Tibial nerve (tissue), 3 donors: Measurements from ENCODE around the gene TEX22.

Experiments used
- EP300 ChIP-seq, 2 donors: sonication (generic); formaldehyde crosslinking; IDR thresholded peaks; one replicate each; pipeline ENCODE4 v1.6.1; 2017; ENCODE audit warnings: antibody characterized with exemption in 2 of 2, mild to moderate bottlenecking in 1 of 2
- POLR2A ChIP-seq, 2 donors: fragments of 450-650 bp; IDR thresholded peaks; one replicate each; pipeline ENCODE4 v1.6.1; 2017; ENCODE audit warnings: antibody characterized with exemption in 2 of 2, mild to moderate bottlenecking in 2 of 2, moderate library complexity in 2 of 2

GRCh38 chr14:105423488-105424195 is 25.3 kb downstream of the TEX22 start:
- TF ChIP-seq EP300 (IDR thresholded peaks at IDR 0.05) (no peak), POLR2A (IDR thresholded peaks at IDR 0.05) (no peak)
